Thymus (tissue), 11 donors: Measurements from ENCODE around the gene FEM1B. TPM values are rescaled to one million over a fixed set of nuclear protein-coding genes. Genes with fewer than 3 reads are reported as not detected.
"Not testable (repeated sequence)": the region's sequence is repeated elsewhere in the genome, so short reads cannot be mapped to it uniquely, and the experiment has no call there.

Source experiments
- DNase-seq, 9 donors: peaks; one replicate each; pipeline ENCODE4 v3.0.0-alpha.2; 2013; ENCODE audit warnings: low spot score in 9 of 9, low read depth in 6 of 9, missing footprints in 1 of 9
- H3K27ac ChIP-seq, 2 donors: one replicate each; pipeline ENCODE4 v1.5.1; 2013; ENCODE audit warnings: control low read depth in 1 of 2, low read depth in 1 of 2, low read length in 1 of 2, mild to moderate bottlenecking in 1 of 2, moderate library complexity in 1 of 2
- H3K27me3 ChIP-seq, 2 donors: one replicate each; pipeline ENCODE4 v1.5.1; 2013; ENCODE audit warnings: low read length in 1 of 2; ENCODE audit not compliant: control insufficient read depth in 2 of 2, insufficient read depth in 1 of 2
- H3K36me3 ChIP-seq, 2 donors: one replicate each; pipeline ENCODE4 v1.5.1; 2013; ENCODE audit warnings: low read length in 1 of 2, mild to moderate bottlenecking in 1 of 2, moderate library complexity in 1 of 2; ENCODE audit not compliant: control insufficient read depth in 2 of 2, insufficient read depth in 2 of 2
- H3K4me1 ChIP-seq, 2 donors: one replicate each; pipeline ENCODE4 v1.5.1; 2013; ENCODE audit warnings: low read length in 2 of 2; ENCODE audit not compliant: control insufficient read depth in 2 of 2, insufficient read depth in 2 of 2
- H3K4me3 ChIP-seq, 2 donors: one replicate each; pipeline ENCODE4 v1.5.1; 2013; ENCODE audit warnings: low read length in 2 of 2, control low read depth in 1 of 2, mild to moderate bottlenecking in 1 of 2
- H3K9me3 ChIP-seq, 2 donors: one replicate each; pipeline ENCODE4 v1.5.1; 2013; ENCODE audit warnings: low read length in 1 of 2, mild to moderate bottlenecking in 1 of 2; ENCODE audit not compliant: control insufficient read depth in 2 of 2, insufficient read depth in 1 of 2
- WGBS: extraction: QIAGEN DNeasy Blood & Tissue Kit; methylation state at CpG from one replicate; pipeline ENCODE4 v1.1.7; 2013; 5-methylcytosine and 5-hydroxymethylcytosine counted together
- polyA plus RNA-seq: library from polyadenylated mRNA; stranded (reverse); fragments of 200-250 nt; gene quantifications from one replicate; pipeline ENCODE4 v1.2.3, GENCODE V29; 2013
- total RNA-seq: library from RNA; stranded (reverse); fragments of 120-200 nt; gene quantifications from one replicate; pipeline ENCODE4 v1.2.4, GENCODE V29; 2013
- donor health status: healthy.

The FEM1B gene
- total and polyA plus RNA-seq, 2 donors: 19.5 to 29.6 TPM

- no peak for DNase-seq
- WGBS: 95% methylated on average over 6 of the region's 6 CpGs
- no peaks in the 10 kb centered on the region for H3K27me3 ChIP-seq
- H3K4me1 ChIP-seq: peaks cover 17 to 30% of the 10 kb centered on the region in 2 donors
- no peak overlapping the region for H3K27ac ChIP-seq
- no peaks in the 10 kb centered on the region for H3K9me3 ChIP-seq
- no peaks in the 10 kb centered on the region for H3K36me3 ChIP-seq
- no peak overlapping the region for H3K4me3 ChIP-seq
Observed at GRCh38 chr15:68232449-68232848, 45.1 kb upstream of the FEM1B start.

- DNase-seq: no peak
- H3K4me1 ChIP-seq: peaks cover 14 to 25% of the 10 kb centered on the region in 2 donors
Observed at GRCh38 chr15:68232937-68233336, 44.6 kb upstream of the FEM1B start.

GRCh38 chr15:68234060-68234459 is 43.5 kb upstream of the FEM1B start:
- no peak overlapping the region for H3K27ac ChIP-seq
- no peaks in the 10 kb centered on the region for H3K9me3 ChIP-seq
- H3K27me3 ChIP-seq: no peaks in the 10 kb centered on the region
- no peak for DNase-seq
- H3K4me1 ChIP-seq: peaks cover 3 to 16% of the 10 kb centered on the region in 2 donors
- no peaks in the 10 kb centered on the region for H3K36me3 ChIP-seq
- H3K4me3 ChIP-seq: no peak overlapping the region
- 94% methylated on average over 6 of the region's 6 CpGs for WGBS

More at GRCh38 chr15:68232937-68233336, 44.6 kb upstream of the FEM1B start:
- Histone ChIP-seq H3K27me3 (no peaks in the 10 kb centered on the region), H3K4me3 (no peak overlapping the region), H3K36me3 (no peaks in the 10 kb centered on the region), H3K9me3 (no peaks in the 10 kb centered on the region), H3K27ac (no peak overlapping the region)
- WGBS: 71% methylated on average over 6 of the region's 6 CpGs

GRCh38 chr15:68234520-68234919 is 43.0 kb upstream of the FEM1B start:
- DNase-seq, H3K27me3 ChIP-seq, H3K4me3 ChIP-seq, H3K36me3 ChIP-seq, H3K9me3 ChIP-seq, H3K27ac ChIP-seq: not testable (repeated sequence)
- peaks cover 3 to 16% of the 10 kb centered on the region in 2 donors for H3K4me1 ChIP-seq
- WGBS: 99% methylated on average over 9 of the region's 9 CpGs

DNA sequence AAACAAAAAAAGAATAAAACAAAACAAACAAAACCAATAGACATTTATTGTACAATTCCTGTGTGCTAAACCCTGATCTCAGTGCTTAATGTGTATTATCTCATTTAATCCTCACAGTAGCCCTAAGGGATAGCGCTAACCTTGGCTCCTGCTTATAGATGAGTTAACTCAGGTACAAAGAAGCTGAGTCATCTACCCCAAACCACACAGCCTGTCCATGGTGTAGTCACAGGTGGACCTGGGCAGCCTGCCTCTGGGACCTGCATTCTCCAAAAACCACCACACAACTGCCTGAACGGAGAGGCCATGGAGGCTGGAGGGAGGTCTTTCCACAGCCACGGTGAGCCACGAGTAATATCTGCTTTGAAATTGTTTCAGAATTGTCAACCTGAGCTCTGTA is 42.5 kb upstream of the FEM1B start:
- no peak overlapping the region for H3K27ac ChIP-seq
- 91% methylated on average over 4 of the region's 4 CpGs for WGBS
- no peak for DNase-seq
- peaks cover 3 to 12% of the 10 kb centered on the region in 2 donors for H3K4me1 ChIP-seq
- no peaks in the 10 kb centered on the region for H3K27me3 ChIP-seq
- H3K36me3 ChIP-seq: no peaks in the 10 kb centered on the region
- H3K4me3 ChIP-seq: no peak overlapping the region
- no peaks in the 10 kb centered on the region for H3K9me3 ChIP-seq

DNA sequence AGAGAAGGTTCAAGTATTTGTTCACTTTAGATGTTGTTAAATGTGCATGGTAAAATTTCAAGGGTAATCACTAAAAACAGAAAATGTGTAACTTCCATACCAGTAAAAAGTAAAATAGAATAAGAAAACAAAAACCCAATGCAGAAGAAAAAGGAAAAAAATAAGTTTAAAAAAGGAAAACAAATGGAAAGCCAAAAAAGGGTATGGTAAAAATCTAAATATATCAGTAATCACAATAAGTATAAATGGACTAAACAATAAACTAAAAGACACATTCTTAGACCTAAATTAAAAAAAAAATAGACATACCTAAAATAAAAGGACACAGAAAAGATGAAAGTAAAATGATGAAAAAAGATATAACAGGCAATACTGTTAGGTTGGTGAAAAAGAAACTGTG is 38.5 kb upstream of the FEM1B start:
- Histone ChIP-seq H3K27me3 (no peaks in the 10 kb centered on the region), H3K27ac (no peak overlapping the region), H3K4me3 (no peak overlapping the region), H3K9me3 (peaks cover 0 to 7% of the 10 kb centered on the region in 2 donors), H3K36me3 (no peaks in the 10 kb centered on the region), H3K4me1 (no peaks in the 10 kb centered on the region)
- no peak for DNase-seq

DNA sequence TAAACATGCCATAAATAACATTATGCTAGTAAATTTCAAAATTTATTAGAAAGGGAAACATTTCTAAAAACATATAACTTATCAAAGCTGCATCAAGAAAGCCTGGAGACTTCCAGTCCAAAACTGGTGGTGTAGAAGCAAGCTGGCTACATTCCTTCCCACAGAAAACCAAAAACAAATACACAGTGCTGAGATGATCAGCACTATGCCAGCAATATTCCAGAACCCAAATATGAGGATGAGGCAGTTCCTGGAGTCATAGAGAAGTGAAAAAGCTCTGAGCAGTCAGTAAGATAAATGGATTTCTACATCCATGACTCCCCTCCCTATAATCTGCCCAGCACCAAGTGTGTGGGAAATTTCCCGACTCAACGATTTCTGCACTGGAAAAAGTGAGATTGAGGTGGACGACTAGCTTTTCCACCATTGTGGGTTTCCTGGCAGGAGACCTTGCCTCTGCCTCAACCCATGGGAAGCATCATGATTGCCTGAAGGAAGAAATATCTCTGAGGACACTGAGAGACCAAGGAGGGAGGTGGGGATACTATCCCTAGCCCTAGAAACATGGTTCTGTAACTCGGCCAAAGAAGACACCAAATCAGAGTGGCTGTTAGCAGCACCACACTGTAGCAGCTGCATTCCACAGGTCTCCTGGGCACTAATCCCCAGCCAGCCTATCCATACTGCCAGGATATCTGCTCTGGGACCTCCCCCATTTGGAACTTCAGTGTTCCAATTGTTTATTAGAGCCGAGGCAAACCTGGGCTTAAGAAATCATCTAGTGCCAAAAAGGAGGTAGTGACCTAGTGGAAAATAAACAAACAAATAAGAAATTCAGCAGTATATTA is 36.2 kb upstream of the FEM1B start:
- DNase-seq: no peak
- Histone ChIP-seq H3K36me3 (no peaks in the 10 kb centered on the region), H3K27me3 (no peaks in the 10 kb centered on the region), H3K4me3 (no peak overlapping the region), H3K4me1 (no peaks in the 10 kb centered on the region), H3K27ac (no peak overlapping the region), H3K9me3 (peaks cover 0 to 10% of the 10 kb centered on the region in 2 donors)
- 95% methylated on average over 5 of the region's 5 CpGs for WGBS

- H3K27ac ChIP-seq: no peak overlapping the region
- 95% methylated on average over 1 of the region's 1 CpG for WGBS
- no peak for DNase-seq
- peaks cover 0 to 10% of the 10 kb centered on the region in 2 donors for H3K9me3 ChIP-seq
- H3K4me3 ChIP-seq: no peak overlapping the region
- H3K27me3 ChIP-seq: no peaks in the 10 kb centered on the region
- no peaks in the 10 kb centered on the region for H3K36me3 ChIP-seq
- H3K4me1 ChIP-seq: no peaks in the 10 kb centered on the region
Observed at GRCh38 chr15:68244235-68244634, 33.3 kb upstream of the FEM1B start.

GRCh38 chr15:68249058-68249713 is 28.4 kb upstream of the FEM1B start:
- H3K27ac ChIP-seq: no peak overlapping the region
- no peak overlapping the region for H3K4me3 ChIP-seq
- WGBS: 31% methylated on average over 3 of the region's 3 CpGs
- peaks cover 0 to 3% of the 10 kb centered on the region in 2 donors for H3K9me3 ChIP-seq
- no peaks in the 10 kb centered on the region for H3K36me3 ChIP-seq
- DNase-seq: no peak
- H3K27me3 ChIP-seq: no peaks in the 10 kb centered on the region
- no peaks in the 10 kb centered on the region for H3K4me1 ChIP-seq
